Head of caudate nucleus (tissue), 42 donors: Measurements from ENCODE around the gene LHX3.

ENCODE experiments used
- DNase-seq, 42 donors: peaks; one replicate each; pipeline versions ENCODE4 v3.0.0 to v3.0.0-alpha.2; 2020 to 2021; ENCODE audit warnings: mixed read lengths in 7 of 42
- intact Hi-C: fragments of 100-400 bp; cut with DNase I; formaldehyde crosslinking; loops from one replicate; pipeline ENCODE4 v1.15.0; 2022

Gene LHX3

DNA sequence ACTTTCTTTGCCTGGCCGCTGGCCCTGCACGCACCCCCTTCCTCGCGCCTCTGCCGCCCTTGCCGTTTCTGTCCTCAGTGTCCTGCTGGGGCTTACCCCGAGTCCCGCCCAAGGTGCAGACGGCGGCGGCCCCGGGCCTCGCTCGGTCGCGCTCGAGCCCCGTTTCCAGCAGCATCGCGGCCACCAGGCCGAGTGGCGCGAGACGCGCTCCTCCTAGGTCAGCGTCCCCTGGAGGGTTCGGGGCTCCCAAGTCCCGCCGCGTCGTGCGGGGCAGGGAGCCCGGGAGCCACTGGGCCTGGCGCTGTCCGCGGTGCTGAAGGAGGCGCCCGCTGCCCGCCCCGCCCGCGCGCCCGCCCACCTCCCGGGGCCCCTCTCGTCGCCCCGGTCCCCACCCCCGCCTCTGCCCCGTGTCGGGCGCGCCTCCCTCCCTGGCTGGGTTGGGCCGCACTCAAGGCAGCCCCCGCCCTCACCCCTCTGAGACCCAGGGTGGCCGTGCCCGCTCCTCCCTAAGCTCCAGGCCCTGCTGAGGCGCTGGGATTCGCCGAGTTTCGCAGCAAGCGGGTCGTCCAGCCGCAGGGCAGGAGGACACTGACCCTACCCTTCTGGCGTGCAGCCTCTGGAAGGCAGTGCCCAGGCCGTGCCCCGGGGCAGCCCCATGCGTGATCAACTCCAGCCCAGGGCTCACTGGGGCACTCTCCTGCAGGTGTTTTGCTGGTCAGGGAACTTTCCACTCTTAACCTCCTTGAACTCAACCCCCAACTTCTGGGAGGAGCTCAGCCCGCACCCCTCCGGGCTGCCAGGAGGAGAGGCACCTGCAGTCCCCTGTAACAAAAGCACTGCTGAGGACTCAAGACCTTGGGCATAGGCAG, at the start of gene LHX3:
Gene LHX3, minus strand, starts transcription at position 291 of the 869 bp plus-strand sequence. Its CDS starts 116 bp downstream, at position 175.
- intact Hi-C loops, result no loop called here
- peak in 8 of 42 donors; percentile 25 to 59 (median 34) for DNase-seq

DNA sequence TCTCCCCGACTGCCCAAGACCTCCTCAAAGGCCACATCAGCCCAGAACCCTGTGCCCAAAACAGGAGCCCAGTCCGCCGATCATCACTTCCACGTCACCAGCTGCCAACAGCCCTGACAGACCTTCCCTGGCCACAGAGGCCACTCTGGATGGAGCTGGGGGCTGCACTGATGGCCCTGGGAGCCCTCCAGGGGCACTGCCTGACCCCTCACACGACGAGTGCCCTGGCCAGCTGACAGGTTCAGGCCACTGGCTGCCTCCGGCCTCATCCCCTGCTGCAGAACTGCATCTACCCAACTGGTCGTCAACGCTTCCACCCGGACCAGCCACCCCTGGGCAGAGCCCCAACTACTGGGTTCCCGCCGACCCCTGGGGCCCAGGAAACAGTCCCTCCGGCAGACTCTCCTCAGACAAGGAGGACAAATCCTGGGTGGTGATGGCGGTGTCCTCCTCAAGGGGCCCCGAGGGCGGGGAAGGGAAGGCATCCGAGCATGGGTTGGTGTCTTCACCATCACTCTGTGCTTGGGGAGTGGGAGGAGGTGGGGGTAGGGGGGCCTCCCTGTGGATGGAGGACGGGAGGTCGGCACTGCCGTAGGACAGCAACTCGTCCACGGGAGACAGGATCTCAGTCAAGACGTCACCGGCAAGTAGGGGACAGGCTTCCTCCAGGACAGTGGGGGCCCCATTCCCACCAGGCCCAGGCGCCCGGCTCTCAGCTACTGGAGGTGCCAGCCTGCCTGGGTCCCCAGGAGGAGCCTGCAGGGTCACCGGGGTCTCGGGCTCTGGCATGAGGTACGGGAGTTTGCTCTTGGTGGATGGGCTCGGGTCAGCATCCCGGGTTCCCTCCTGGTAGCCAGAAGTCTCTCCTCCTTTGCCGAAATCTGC, 48.6 kb upstream of the LHX3 start:
- DNase-seq, result no peak
- intact Hi-C loops, result no loop called here

DNA sequence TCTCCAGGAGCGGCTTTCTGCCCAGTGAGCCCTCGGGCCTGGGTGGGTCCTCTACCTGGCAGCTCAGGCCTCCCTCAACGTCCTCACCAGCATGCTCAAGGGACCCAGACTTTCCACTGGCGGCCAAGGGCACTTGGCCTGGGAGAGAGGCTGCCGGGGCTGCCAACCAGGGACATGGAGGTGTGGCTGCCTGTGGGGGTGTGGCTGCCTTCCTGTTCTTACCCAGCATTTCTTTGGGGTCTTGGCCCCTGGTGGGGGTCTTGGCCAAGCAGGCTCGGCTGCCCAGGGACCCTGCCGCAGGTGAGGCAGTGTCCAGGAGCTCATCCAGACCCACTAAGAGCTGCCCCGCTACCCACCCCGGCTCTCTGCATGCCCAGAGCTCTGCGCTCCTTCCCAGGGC, 47.9 kb upstream of the LHX3 start:
- DNase-seq, result no peak
- intact Hi-C loops, result no loop called here

DNA sequence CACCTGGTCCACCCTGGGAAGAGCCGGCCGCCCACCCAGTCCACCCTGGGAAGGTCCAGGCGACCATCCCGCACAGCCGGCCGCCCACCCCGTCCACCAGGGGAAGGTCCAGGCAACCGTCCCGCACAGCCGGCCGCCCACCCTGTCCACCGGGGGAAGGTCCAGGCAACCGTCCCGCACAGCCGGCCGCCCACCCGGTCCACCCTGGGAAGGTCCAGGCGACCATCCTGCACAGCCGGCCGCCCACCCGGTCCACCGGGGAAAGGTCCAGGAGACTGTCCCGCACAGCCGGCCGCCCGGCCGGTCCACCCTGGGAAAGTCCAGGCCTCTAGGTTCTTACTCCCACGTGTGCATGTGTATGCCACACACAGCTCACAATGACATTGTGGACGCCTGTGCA, 47.4 kb upstream of the LHX3 start:
- intact Hi-C loops, result no loop called here
- DNase-seq, result no peak

DNA sequence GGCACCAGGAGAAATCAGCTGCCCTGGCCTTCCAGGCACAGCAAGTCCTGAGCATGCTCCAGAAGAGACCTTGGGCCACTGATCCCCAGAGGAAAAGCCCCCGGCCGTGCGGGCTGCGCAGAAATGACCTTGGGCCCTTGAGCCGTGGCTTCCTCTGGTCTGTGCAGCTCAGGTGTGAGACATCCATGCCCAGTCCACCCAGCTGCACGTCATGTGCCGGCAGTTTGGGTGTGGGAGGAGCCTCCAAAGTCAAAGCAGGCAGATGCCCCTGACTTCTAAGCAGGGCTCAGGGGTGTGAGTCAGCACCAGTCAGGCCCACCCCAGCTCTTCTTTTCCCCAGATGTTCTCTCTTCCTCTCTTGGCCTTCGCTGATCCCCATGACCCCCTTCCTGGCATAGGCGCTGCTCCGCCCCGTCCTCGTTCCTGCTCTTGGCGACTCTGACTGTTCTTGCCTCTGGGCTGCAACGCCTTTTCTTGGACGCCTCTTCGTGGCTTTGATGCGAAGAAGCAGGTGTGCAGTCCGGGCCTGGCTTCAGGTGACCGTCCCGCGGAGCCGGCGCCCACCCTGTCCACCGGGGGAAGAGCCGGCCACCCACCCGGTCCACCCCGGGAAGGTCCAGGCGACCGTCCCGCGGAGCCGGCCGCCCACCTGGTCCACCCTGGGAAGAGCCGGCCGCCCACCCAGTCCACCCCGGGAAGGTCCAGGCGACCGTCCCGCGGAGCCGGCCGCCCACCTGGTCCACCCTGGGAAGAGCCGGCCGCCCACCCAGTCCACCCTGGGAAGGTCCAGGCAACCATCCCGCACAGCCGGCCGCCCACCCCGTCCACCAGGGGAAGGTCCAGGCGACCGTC, 46.6 kb upstream of the LHX3 start:
- no peak for DNase-seq
- intact Hi-C loops, result no loop called here

DNA sequence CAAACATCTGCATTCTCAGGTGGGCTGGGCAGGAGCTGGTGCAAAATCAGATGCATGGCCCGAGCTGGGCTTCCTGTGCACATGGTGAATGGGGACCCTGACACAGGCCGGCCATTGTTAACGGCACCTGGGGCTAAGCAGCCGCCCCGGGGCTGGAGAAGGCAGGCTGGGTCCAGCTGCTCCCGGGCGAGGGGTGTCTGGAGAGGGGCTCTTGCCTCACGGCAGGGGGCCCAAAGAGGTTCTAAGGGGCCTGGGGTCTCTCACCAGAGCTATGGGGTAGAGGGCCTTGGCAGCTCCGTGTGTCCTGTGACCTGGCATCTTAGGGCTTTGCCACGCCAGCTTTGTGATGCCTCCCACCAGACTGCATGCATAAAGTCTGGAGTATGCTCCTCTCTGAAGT, 45.7 kb upstream of the LHX3 start:
- DNase-seq, result no peak
- intact Hi-C loops, result no loop called here

DNA sequence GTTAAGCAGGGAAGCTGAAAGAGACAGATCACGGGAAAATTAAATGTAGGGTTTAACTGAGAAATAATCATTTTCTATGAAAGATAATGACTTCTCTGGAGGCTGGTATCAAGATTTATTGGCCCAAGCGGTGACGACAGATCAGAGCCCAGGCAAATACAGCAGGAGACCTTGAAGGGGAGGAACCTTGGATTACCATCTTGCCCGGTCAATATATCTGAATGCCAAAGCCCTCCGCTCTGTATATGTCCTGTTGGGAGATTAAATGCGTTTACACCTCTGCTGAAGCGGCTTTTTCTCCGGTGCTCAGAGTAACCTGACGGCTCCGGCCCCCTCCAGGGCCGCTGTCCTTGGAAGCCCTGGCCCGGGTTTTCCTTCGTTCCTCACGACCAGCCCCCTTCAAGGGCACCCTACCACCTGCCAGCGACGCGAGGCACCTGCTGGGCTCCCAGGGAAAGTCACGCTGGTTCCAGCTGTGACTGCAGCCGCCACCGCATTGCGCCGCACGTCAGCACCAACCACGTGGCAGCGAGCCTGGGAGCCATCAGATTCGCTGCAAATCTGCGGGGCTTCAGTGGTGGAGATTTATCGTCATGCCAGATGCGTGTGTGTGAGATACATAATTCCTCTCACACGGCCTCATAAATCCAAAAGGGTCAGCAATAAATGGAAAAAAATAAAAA, 45.1 kb upstream of the LHX3 start:
- intact Hi-C loops, result loop anchor here (10.0 kb wide), 1 partner anchor 135 kb away; the partner anchor contains the start of gene TMEM250
- DNase-seq, result no peak

DNA sequence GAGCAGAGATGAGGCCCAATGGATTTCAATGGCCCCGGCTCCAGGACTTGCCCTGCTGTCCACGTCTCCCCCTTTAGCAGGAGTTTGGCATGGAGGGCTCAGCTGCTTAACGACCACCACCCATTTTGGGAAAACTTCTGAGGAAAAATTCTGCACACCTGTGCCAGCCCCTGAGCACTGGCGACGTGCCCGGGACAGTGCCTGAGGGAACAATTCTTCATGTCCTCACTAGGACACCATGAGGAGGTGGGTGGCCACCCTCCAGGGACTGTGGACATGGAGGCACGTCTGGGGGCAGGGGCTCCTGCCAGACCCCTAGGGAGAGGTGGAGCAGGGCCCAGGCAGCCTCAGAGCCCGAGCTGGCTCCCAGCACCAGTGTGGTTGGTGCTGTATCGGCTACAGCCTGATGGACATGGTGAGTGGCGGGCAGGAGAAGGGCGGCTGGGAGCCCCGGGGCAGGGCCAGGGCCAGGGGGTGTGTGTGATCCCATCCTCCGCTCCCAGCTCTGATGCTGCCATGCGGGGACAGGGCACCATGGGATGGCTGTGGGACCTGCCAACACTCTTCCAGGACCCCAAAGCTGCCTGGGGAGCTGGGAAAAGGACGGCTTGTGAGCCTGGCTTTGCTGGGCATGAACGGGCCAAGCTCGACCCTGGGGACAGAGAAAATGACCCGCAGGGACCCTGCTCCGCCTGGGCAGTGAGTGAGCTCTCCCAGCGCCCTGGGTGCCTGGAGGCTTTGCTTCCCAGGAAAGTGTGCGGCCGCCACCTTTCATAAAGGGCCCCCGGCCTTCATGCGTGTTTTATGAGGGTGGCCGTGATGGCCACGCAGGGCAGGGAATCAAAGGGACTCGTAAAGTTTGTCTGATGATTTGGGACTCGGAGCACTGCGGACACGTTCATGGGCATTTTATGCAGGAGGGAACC, 44.3 kb upstream of the LHX3 start:
- DNase-seq, result no peak
- intact Hi-C loops, result loop anchor here (10.0 kb wide), 1 partner anchor 134 kb away; the partner anchor contains the start of gene TMEM250

DNA sequence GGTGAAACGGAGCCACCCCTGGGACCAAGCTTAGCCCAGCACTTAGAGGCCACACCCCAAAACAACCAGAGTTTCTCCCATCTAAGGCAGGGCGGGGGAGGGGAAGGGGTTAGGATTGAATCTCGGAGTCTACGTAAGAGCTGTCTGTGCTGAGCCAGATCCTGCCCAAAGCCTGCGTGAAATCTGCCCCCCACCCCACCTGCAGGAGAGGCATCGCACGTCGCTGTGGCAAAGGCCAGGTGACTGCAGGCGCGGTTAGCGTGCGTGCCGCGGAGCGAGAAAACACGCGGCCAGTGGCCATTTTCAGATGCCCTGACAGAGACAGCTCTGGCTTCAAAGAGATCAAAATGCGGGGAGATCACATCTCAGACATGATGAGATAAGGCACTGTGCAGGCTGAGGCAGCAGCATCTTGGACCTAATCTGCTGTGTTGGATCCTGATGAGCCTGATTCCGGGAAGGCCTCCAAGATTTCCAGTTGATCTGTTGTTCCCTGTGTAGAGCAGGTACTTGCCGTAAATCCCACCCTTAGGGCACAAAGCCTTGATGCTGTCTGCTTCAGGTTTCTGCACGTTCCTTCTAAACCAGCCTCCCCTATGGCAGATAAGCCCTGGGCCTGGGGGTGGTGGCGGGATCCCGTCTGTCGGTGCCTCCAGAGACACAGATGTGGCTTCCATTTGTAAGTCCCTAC, 43.2 kb upstream of the LHX3 start:
- no peak for DNase-seq
- intact Hi-C loops, result loop anchor here (10.0 kb wide), 1 partner anchor 133 kb away; the partner anchor contains the start of gene TMEM250

DNA sequence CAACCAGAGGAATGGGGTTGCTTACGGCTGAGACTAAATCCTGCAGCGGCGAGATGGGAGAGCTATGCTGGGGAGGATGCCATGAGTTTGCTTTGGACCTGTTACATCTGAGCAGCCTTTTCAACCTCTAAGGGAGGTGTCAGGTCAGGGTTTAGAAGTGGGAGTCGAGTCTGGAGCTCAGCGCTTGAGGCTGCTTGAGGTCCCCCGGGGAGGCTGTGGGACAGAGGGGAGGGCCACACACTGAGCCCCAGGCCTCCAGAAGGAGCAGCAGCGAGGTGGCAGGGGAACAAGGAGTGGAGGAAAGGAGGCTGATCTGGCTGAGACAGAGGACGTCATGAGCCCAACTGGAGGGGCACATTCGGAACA, 42.6 kb upstream of the LHX3 start:
- intact Hi-C loops, result loop anchor here (10.0 kb wide), 1 partner anchor 133 kb away; the partner anchor contains the start of gene TMEM250
- DNase-seq, result no peak

DNA sequence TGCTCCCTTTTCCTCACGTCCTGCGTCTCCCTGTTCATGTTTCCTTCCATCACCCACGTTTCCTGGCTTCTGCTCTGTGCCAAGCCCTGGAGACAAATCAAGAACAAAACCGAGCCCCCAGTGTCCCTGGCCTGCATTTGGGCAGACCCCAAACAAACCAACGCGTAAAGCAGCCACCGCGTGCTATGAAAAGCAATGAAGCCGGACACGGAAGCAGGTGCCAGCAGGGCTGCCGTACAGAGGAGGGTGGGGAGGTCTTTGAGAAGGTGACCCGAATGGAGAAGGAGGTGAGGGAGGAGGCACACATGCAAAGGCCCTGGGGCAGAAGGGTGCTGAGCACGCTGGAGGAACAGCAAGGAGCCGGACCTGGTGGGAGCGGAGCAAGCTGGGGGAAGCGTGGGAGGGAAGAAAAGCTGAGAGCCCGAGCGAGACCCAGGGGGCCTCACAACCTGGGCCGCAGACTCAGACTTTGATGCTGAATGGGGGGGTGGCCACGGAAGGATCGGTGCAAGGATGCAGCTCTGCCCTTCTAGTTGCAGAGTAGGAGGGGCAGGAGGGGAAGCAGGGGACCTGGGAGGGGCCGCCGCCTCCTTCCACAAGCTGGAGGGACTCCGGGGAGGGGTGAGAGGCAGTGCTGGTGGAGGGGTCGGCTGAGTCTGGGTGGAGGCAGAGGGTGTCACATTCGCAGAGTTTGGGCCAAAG, 42.1 kb upstream of the LHX3 start:
- no peak for DNase-seq
- intact Hi-C loops, result loop anchor here (10.0 kb wide), 1 partner anchor 132 kb away; the partner anchor contains the start of gene TMEM250

DNA sequence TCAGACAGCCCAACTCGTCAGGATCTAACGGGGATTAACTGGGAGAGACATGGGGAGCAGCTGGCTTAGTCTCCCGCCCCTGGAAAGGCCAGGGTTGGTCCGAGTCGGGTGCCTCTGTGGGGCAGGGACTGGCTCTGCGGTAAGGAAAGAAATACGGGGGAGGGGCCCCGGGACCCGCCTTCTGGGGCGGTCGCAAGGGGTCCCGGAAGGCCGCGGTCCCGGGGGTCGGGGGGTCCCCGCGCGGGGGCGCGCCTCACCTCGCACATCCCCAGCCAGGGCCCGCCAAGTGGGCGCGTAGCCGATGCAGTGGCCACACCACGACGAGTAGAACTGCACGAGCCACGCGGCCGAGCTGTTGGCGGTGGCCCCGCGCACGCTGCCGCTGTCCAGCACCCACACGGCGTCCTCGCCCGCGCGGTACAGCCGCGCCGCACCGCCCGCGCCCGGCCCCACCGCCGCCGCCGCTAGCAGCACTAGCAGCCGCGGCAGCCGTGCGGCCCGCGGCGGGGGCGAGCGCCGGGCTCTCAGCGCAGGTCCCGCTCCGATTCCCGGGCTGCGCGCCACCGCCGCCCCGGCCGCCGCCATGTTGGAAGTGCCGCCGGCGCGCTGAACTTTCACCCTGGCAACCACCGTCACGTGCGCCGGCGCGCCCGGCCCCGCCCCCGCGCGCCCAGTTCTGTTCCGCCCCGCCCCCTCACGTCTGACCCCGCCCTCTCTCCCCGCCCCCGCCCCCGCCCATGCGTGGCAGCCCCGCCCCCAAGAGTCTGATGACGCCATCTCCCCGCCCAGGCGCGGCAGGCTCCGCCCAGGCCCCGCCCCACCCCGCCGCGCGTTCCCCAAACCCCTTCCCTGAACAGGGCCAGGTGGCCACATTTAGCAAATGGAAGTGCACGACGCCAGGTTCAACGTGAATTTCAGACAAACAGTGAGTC, 40.6 kb upstream of the LHX3 start, which contains the start of gene QSOX2:
Gene QSOX2, minus strand, starts transcription at position 594 of the 932 bp plus-strand sequence. Its CDS starts 9 bp downstream, at position 585.
- peak; percentile 68 to 95 (median 90) for DNase-seq
- intact Hi-C loops, result loop anchor here (10.0 kb wide), 1 partner anchor 131 kb away; the partner anchor contains the start of gene TMEM250

DNA sequence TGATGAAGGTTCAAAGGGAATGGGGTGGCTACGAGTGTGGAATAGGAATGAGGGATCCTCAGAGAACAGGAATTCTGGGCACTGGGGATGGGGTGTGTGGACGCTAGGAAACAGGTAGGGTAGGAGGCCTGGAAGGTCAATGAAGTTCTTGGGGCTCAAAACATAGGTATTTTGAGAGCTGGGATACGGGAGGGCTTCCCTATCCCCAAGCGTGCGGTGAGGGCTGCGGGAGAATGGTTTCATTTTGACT, 40.0 kb upstream of the LHX3 start:
- intact Hi-C loops, result loop anchor here (10.0 kb wide), 1 partner anchor 130 kb away; the partner anchor contains the start of gene TMEM250
- DNase-seq, result no peak

DNA sequence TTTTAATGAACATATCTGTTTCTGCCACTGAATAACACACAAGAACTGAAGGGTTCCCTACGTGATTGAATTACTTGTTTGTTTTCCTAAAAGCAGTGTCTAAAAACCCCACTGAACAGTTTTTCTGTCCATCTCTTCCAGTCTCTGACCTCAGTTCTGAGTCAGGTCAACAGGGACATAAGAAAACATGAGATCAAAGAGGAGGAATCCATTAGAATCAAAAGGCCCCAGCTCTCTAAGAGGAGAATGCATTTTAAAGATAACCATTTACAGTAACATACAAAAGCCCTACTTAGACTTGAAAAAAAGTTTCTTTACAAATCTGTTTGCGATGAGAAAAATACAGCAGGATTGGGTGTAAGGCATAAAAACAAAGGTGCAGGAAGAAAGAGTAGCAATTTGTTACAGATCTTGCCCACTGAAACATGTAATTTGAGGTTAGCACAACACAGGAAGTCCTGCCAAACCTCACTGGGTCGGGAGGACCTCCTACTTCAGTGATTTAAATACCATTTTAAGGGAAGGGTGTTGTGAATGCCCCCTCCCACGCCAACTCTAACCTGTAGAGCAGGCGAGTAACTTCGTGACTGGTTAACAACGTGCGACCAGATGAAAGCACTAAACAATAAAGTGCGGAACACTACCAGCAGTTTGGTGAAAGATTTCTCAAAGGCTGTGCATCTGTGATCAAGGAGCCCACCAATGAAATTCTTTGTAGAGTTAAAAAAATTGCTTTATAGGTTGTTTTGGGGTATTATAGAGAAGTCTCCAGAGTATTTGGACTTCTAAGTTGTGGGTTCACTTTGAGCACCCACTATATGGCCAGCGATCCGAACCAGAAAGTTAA, 39.4 kb upstream of the LHX3 start:
- intact Hi-C loops, result loop anchor here (10.0 kb wide), 1 partner anchor 130 kb away; the partner anchor contains the start of gene TMEM250
- DNase-seq, result no peak
